ENCODE data around the gene CTPS2. TPM values are rescaled to one million over a fixed set of nuclear protein-coding genes. Genes with fewer than 3 reads are reported as not detected.
"Not testable (repeated sequence)": the region's sequence is repeated elsewhere in the genome, so short reads cannot be mapped to it uniquely, and the experiment has no call there.

Gene CTPS2, protein sequence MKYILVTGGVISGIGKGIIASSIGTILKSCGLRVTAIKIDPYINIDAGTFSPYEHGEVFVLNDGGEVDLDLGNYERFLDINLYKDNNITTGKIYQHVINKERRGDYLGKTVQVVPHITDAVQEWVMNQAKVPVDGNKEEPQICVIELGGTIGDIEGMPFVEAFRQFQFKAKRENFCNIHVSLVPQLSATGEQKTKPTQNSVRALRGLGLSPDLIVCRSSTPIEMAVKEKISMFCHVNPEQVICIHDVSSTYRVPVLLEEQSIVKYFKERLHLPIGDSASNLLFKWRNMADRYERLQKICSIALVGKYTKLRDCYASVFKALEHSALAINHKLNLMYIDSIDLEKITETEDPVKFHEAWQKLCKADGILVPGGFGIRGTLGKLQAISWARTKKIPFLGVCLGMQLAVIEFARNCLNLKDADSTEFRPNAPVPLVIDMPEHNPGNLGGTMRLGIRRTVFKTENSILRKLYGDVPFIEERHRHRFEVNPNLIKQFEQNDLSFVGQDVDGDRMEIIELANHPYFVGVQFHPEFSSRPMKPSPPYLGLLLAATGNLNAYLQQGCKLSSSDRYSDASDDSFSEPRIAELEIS
- 9.2 and 10.8 TPM in 2 replicates for total RNA-seq (2014; rRNA removed)
- 4.9 TPM for polyA plus RNA-seq (2012)

DNA sequence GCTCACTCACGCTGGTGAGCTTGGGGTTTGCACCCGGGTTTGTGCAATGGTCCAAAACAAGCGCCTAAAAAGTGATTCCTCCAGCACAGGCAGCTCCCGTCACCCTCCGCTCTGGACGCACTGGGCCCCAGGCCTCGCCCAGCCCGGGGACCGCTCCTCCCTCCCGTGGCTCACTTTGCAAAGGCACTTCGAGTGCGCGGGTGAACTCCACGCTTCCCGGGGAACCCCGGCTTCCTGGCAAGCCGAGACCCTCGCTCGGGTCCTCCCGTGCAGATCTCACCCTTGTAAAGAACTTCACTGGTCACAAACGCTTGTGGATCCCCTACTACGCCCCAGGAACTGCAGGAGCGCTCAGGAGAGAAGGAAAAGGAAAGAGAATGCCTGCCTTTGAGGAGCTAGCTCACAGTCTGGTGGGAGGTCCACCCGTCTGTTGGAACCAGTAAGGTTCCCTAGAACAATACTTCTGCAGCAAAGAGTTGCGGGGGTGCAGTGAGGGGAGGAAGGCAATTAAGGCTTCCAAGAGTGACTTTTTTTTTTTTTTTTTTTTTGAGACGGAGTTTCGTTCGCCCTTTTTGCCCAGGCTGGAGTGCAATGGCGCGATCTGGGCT, at the start of gene CTPS2:
Gene CTPS2, minus strand, starts transcription at position 122 of the 608 bp plus-strand sequence. CDS start 9,767 bp downstream, outside the sequence.
- peak; percentile 59 for DNase-seq (ENCODE audit: low read depth)

DNA sequence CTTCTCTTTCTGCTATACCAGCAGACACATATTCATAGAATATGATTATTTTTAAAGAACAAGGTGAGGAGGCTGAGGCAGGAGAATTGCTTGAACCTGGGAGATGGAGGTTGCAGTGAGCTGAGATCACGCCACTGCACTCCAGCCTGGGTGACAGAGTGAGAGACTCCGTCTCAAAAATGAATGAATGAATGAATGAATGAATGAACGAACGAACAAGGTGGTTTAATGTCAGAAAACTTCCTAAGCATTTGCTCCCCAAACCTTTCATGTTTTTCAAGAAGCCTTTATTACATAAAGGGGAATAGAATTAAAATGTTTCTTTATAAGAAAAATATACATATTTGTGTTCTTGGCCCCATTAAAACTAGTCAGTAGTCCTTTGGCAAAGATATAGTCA, 49.0 kb upstream of the CTPS2 start:
- not testable (repeated sequence) for DNase-seq (ENCODE audit: low read depth)

DNA sequence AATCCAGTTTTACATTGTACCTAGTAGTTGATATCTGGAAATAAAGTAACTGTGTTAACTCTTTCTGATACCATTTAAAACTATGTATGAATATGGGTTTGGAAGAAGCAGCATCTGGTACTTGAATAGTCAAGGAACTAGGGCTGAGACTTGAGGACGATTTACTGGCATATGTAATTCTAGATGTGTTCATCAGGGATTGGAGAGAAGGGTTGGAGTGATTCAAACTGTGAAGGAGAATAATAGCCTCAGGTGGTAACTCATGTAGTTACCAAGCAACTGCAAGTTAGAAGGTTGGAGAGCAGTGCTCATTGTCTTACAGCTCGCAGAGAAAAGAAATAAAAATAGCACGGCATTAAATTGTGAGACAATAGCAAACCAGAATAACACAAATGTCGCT, 44.3 kb upstream of the CTPS2 start:
- DNase-seq (ENCODE audit: low read depth): no peak

DNA sequence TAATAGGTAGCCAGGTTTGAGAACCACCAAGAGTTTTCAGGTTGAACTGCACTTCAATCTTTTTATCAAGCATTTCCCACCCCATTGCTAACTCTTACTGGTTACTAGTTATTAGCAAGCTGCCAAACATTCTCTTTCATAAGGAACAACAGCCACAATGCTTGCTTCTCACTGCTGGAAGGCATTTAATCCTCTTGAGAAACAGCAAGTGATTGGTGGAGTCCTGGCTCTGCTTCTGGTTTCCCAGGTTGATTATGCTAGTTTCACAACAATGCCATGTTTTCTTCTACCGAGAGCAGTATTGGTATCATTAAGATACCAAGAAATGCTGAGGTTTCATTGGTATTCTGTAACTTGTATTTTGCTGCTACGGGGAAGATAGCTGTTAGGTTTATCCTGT, 41.5 kb upstream of the CTPS2 start:
- DNase-seq (ENCODE audit: low read depth): no peak

DNA sequence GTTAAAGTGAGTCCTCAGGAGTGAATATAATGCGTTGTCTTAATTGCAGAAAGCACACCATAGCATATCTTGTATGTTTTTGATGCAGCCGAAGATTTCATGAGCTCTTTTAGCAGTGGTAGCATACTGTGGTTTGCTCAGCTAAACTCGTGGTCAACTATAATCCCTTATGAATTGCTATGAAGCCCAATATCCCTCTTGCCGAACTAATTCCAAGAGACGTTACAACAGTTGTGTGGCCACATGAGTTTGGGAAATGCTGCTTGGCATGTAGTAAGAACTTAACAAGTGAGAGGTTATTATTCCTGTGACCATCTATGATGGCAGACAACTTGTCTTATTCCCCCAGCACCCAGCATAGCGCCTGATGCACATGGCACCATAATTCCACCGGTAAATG, 37.7 kb upstream of the CTPS2 start:
- no peak for DNase-seq (ENCODE audit: low read depth)

DNA sequence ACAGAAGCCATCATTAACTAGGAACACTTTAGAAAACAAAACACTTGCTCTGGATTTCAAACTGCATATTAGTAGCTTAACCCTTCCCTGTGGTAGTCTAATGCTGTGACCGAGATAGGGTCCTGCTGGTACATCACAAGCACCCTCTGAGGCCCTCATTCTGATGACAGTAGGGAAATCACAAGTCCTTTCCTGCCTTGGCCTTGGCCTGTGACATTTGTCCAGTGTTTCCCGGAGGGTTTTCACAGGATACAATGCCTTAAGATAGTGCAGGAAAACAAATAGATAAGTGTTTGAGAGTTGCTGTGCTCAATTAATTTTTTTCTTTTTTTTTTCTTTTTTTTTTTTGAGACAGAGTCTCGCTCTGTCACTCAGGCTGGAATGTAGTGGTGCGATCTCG, 36.0 kb upstream of the CTPS2 start:
- DNase-seq (ENCODE audit: low read depth): no peak

DNA sequence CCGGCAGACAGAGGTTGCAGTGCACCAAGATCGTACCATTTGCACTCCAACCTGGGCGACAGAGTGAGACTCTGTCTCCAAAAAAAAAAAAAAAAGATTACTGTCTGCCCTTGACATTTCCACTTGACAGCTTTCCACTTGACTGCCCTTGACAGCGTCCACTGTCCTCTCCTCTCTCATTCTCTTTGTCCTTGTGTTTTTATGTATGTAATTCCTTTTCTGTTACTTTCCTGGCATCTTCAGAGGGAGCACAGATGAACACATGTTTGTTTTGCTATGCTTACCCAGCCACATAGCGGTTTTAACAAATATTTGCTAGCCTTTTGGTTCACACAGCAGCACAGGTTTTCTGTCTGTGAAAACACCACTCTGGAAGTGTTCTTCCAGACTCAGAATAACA, 33.2 kb upstream of the CTPS2 start:
- DNase-seq (ENCODE audit: low read depth): no peak

DNA sequence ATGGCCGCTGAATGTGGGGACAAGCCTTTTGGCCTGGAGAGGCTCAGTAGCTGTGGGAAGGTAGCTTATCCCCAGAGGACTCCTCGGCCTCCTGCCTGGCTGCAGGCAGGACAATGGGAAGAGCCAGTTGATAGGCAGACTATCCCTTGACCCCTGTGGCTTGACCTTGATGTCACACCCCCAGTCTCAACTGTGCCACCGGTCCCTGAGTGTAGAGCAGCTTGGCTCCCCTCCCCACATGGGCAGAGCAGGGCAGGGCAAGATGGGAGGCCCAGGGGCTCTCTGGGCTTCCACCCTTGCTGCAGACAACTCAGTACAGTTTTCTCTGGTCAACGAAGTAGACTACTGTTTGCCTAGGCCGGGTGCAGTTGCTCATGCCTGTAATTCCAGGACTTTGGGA, 32.6 kb upstream of the CTPS2 start:
- DNase-seq (ENCODE audit: low read depth): no peak

DNA sequence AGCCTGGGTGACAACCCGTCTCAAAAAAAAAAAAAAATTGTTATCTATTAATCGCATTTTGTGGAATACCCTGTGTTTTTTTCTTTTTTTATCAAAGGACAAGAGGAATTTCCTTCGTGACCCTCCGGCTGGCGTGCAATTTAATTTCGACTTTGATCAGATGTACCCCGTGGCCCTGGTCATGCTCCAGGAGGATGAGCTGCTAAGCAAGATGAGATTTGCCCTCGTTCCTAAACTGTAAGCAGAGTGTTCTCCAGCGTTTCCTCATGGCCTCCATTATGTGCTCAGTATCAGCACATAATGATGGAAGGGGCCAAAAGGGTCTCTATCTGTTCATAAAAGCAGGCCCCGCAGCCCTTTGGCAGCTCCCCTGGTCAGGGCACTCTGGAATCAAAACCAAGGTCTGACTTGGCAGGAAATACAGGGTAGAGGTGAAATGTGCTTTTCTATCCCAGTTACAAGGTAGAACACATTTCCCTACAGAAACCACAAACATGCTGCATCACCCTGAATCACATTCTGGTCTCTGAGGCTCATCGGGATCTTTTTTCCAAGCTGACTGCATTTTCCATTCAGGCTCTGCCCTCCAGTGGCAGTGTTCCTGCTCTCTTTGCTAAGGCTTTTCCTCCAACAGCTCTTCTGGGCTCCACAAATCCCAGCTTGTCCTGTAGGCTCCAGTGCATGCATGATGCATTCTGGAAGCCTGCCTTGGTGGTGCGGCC, 31.3 kb upstream of the CTPS2 start:
- peak; percentile 84 for DNase-seq (ENCODE audit: low read depth)

DNA sequence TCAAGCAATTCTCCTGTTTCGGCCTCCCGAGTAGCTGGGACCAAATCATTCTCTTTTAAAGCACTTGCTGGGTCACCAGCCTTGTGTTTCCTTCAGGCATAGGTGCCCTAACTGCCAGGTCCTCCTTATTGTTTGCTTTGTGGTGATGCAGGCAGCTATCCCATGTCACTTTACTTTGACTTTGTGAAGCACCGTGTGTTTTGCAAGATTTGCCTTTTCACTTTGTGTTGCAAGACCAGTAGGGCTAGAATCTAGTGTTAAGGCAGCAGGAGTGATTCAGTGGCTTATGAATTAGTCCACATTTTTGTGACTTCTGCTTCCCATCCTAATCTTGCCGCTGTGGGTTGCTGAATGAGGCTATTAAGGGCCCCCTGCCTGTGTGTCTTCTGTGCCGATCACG, 27.1 kb upstream of the CTPS2 start:
- no peak for DNase-seq (ENCODE audit: low read depth)

DNA sequence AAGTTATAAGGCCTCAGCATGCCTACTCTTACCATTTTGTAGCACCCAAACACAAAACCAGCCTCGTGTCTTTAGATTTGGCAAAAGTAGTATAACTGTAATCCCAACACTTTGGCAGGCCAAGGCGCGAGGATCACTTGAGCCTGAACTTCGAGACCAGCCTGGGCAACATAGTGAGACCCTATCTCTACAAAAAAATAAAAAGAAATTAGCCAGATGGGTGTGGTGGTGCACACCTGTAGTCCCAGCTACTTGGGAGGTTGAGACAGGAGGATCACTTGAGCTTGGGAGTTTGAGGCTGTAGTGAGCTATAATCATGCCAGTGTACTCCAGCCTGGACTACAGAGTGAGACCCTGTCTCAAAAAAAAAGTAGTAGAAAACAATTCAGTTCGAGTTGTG, 24.6 kb upstream of the CTPS2 start:
- no peak for DNase-seq (ENCODE audit: low read depth)

DNA sequence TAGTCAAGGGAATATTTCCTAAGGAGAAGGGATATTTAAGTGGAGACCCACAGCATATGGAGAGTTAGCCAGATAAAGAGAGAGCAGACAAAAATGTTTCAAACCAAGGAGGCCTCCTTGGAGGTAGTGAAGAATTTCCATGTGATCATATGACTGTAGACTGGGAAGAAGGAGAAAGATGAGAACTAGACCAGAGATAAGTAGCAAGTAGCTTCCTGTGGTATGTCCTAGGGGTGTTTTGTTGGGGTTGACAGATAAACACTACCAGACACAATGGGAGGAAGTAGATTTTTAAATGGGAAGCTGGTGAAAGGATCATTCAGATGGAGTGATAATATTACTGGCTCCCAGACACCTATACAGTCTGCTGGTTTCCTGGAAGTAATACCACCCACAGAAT, 20.5 kb upstream of the CTPS2 start:
- DNase-seq (ENCODE audit: low read depth): no peak

DNA sequence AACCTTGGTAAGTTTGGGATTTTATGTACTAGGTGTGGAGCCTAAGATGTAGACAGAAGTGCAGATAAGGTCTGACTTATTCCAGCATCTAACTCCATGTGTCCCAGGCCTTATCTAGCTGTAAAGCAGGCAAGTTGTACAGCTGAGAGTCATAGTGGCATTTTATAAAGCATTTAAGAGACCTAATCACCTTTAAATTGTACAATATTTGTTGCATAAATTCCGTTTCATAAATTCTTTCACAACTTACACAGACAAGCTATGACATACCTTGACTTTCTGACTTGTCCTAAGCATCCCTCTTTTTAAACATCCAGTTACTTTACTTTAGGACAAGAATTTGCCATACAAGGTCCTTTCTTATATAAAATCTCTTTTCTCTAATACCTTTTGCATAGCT, 18.0 kb upstream of the CTPS2 start:
- DNase-seq (ENCODE audit: low read depth): no peak

DNA sequence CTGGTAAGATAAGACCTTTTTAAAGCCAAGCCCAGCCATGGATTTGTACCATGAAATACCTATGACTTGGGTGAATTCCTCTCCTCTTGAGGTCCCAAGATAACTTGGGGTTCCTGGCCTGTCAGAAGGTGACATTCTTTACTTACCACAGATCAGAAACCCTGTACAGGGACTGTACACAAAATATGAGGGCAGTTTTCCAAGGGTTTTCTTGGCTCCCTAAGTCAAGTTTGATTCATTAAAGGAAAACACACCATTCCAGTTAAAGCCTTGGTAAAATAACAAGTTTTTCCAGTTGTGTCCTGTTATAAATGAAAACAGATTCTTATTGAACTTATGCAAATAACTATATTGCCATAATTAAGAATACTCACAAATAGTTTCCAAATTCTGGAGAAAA, 15.2 kb upstream of the CTPS2 start:
- DNase-seq (ENCODE audit: low read depth): no peak

DNA sequence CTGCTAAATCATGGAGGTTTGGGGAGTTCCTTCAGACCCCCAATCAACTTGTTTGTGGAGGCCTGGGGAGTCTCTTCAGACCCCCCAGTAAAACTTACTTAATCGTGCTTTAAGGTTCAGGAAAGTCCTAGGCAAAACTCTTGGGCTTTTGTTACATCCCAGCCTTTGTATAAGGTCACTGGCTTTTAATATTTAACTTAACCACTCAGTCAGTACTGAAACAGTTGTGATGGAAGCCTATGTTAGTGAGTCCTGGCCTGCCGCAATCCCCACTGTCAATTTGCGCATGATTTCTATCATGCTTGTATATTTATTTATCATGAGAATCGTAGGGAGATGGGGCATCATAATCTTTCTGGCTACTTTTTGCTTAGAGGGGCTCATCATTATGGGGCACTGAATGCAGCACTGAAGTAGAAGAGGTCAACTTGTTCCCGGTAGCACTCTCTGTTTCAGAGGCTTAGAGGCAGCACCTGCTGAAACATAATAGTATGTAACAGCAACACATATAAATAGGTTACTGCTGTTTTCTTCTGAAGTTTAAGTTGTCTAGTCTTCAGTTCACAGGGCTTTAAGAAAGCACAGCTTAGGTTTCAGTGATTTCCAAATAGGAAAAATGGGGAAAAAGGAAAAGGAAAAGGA, 14.0 kb upstream of the CTPS2 start:
- DNase-seq (ENCODE audit: low read depth): not testable (repeated sequence)

DNA sequence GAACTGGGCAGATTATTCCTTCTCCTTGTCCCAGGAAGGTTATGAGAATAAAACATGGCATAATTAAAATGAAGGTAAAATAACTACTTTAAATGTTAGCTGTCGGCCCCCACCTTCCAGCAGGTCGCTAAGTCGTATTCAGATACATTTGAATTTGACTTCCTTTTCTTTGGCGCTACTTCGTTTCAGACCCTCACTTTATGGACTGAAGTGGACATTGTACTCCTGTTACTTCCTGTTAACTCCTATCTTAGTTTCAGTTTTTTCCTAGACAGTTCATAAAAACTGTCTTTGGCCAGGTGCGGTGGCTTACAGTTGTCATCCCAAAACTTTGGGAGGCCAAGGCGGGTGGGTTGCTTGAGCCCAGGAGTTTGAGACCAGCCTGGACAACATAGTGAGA, 12.6 kb upstream of the CTPS2 start:
- DNase-seq (ENCODE audit: low read depth): no peak

DNA sequence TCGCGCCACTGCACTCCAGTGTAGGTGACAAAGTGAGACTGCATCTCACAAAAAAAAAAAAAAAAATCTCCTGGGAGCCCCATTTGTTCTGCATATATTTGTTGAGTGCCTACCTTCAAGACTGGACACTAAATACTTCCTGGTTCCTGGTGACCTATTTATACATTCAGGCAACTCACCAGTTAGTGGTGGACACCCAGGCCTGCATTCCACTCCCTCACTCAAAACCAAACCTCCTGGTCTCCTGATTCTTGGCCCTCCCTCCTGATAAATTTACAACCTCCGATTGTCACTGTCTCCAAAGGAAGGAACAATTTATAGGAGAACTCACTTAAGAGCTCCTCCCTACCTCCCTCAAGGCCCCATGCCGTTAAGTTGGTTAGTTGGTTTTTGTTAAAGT, 10.0 kb upstream of the CTPS2 start:
- no peak for DNase-seq (ENCODE audit: low read depth)

DNA sequence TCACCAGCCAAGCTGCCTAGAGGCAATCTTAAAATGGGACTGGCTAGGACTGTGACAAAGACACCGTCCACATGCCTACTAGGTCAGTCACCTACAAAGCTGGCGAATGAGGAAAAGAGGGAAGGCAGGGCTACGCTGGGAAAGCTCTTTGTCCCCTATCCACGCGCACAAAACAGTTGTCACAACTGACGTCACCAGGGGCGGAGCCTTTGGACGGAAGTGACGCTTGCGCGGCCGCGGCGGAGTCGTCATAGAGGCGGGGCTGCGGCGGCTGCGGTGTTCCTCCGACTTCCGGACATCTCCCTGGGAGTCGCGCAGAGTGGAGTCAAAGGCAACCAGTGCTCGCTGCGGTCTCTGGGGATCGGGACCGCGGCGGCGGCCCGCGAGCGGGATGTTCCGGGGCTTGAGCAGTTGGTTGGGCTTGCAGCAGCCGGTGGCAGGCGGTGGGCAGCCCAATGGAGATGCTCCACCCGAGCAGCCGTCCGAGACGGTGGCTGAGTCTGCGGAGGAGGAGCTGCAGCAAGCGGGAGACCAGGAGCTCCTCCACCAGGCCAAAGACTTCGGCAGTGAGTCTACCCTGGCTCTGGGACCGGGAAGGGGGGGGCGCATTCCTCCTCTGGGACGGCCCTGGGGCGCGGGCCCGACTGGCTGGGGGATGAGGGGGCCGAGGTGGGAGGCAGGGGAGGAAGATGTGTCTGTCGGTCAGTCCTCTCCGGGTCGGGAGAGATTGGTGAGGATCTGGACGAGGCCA, 7.0 kb upstream of the CTPS2 start, which contains the start of gene SYAP1:
Gene SYAP1, plus strand, starts transcription at position 279 of the 751 bp plus-strand sequence. Its CDS starts 113 bp downstream, at position 392.
- DNase-seq (ENCODE audit: low read depth): peak; percentile 93

DNA sequence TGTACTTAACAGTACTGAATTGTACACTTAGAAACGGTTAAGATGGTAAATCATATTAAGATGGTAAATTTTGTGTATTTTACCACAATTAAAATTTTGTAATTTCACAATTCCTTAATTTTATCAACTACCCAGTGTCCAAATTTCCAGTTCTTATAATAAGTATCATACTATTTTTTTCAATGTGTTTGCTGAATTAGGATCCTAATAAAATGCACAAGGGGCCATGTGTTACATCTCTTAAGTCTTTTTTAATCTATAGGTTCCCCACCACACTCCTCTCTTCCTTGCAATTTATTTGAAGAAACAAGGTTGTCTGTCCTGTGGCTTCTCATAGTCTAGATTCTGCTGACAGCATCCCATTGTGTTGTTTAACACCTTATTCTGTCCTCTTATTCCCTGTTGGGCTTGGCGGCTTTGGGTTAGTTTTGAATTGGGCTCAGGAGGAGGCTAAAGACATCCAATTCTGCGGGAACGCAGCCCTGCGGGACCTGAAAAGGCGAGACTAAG, 6.4 kb upstream of the CTPS2 start:
- DNase-seq (ENCODE audit: low read depth): no peak

DNA sequence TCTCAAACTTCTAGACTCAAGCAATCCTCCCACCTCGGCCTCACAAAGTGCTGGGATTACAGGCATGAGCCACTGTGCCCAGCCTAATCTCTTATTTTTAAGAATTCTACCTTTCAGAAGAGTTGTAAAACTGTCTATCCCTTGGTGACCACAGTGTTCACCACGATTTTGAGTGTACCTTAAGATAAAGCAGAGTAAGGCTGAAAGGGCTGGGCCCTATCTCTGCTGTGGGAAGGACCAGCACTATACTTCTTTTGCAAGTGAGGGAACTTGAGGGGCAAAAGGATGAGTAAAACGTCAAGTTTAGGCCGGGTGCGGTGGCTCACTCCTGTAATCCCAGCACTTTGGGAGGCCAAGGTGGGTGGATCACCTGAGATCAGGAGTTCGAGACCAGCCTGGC, 4.0 kb upstream of the CTPS2 start:
- not testable (repeated sequence) for DNase-seq (ENCODE audit: low read depth)

DNA sequence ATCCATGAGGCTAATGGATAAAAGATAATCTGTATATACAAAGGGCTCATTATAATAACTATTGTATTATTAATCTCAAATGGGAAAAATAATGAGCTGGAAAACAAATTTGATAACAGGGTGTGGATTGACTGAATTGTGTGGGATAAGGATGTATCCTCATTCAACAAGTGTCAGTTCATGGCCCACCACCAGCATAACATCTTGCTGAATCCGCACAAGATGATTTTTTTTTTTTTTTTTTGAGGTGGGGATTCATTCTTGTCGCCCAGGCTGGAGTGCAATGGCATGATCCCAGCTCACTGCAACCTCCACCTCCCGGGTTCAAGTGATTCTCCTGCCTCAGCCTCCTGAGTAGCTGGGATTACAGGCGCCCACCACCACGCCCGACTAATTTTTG, 3.2 kb upstream of the CTPS2 start:
- not testable (repeated sequence) for DNase-seq (ENCODE audit: low read depth)
